Epithelial cell of prostate (primary cell): ENCODE data around the gene PLCH2.

Experiments
- DNase-seq: peaks from one replicate; pipeline ENCODE4 v3.0.0-alpha.2; 2011; ENCODE audit warnings: low read depth, low spot score
- H3K27ac ChIP-seq: fragments of 450-650 bp; 2 replicates; pipeline ENCODE4 v1.5.1; 2017; ENCODE audit warnings: mild to moderate bottlenecking

PLCH2 gene

GRCh38 chr1:2495026-2495425 is 18.9 kb downstream of the PLCH2 start:
- H3K27ac ChIP-seq = peak overlapping the region; percentile 52
- DNase-seq = no peak

- no peak for DNase-seq
- no peak overlapping the region for H3K27ac ChIP-seq
These were observed 19.5 kb downstream of the PLCH2 start for GRCh38 chr1:2495546-2495945.

DNA sequence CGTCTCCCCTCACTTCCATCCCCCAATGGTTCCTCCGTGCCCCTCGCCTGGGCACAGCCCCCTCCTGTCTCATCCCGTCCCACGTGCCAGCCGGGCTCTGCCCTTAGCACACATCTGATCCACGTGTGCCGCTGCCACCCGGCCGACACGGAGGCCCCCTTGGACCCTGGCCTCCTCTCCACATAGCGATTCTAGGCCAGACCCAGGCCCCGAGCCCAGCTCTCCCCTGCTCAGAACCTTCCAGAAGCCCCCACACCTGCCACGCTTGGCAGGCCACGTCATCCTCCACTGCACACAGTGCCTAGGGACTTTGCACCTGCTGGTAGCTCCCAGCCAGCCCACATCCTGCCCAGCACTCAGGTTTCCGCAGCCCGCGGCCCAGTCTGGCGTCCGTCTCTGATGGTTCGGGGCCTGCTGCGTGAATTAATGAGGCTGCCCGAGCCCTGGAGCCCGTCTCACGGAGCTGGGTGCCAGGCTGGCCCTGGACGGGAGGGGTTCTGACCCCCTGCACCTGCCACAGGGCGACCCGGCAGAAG is 20.1 kb downstream of the PLCH2 start:
- no peak for DNase-seq
- no peak overlapping the region for H3K27ac ChIP-seq

DNA sequence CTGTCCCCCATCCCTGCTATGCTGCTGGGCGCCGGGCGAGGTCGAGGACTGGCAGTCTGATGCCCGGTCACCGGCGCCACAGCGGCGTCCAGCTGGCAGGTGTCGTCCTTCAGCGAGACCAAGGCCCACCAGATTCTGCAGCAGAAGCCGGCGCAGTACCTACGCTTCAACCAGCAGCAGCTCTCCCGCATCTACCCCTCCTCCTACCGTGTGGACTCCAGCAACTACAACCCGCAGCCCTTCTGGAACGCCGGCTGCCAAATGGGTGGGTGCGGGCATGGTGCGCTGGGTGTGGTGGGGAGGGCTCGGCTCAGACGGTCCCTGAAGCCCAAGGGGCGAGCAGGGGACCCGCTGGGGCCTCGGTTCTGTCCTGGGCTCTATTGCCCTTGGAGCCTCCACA is 20.7 kb downstream of the PLCH2 start:
- DNase-seq = no peak
- H3K27ac ChIP-seq = no peak overlapping the region

DNA sequence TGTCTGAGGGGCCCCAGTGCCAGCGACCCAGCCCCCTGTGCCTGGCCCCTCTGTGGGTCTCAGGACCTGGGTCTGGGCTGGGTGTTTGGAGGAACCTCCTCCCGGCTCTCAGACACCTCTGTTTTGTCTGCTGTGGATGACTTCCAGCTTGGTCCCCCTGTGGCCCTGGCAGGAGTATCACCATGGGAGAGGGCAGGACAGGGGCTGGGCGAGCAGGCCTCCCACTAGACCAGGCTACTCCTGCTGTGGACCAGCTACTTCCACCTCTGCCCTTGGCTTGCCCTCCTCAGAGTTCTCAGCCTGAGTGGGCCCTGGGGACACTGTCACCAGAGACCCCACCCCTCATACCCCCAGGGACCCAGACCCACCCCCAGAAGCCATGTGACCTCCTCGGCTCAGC is 21.8 kb downstream of the PLCH2 start:
- DNase-seq = no peak
- no peak overlapping the region for H3K27ac ChIP-seq

DNA sequence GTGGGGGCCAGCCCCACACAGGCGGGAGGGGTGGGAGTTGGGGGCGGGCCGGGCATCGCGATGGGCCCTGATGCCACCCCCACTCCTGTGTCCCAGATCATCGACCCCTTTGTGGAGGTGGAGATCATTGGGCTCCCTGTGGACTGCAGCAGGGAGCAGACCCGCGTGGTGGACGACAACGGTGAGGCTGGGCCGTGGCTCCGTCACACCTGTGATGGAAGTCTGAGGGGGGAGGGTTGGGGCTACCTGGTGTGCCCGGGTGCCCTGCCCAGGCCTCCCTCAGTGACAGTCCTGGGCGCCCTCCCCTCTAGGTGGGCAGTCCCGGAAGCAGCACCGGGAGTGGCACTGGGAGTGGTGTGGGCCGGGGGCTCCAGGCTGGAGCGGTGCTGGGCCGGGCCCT is 22.6 kb downstream of the PLCH2 start:
- H3K27ac ChIP-seq = no peak overlapping the region
- DNase-seq = no peak

DNA sequence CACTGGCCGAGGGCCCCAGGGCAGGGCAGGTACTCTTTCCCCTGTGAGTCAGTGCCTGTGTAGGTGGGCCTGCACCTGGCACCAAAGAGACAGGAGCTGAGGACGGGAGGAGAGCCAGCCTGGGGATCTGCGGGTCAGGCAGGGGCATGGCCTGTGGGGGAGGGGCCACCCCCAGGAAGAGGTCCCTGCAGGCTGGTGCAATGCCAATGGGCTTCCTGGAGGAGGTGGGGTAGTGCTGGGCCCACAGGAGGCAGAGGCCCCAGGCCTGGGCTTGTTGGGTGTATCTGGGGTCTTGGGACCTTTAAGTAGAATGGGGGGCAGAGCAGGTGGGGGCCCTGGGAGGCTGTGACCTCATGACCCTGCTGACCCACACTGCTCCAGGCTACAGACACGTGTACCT is 23.2 kb downstream of the PLCH2 start:
- no peak for DNase-seq
- H3K27ac ChIP-seq = no peak overlapping the region

DNA sequence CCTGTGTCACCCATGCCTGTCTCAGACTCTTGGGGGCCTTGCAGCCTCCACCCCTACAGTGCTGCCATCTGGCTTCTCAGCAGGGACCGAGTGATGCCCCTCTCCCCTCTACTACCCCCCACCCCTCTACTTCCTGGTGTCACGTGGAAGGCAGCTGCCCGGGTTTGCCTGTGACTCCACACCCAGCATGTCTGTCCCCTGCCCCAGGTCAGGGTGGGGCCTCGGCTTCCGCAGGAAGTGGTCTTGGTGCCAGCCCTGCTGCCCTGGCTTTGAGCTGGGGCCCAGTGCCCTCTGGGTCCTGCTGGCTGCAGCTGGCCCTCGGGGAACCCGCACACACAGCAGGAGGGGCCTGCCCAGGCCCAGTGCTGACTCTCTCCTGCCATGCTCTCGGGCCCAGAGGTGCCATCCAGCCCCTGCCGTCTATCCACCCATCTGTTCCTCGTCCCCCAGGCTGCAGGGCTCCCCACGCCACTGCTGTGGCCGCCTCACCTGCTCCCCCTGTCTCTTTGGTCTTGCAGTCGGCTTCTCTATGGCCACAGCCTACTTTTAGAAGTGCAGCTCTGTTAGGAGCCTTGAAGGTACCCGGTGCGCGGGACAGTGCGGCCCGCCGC is 24.0 kb downstream of the PLCH2 start:
- no peak overlapping the region for H3K27ac ChIP-seq

GRCh38 chr1:2501041-2501819 is 25.1 kb downstream of the PLCH2 start:
- DNase-seq = no peak
- H3K27ac ChIP-seq = no peak overlapping the region

More for the DNA sequence above, 24.0 kb downstream of the PLCH2 start:
- no peak for DNase-seq

DNA sequence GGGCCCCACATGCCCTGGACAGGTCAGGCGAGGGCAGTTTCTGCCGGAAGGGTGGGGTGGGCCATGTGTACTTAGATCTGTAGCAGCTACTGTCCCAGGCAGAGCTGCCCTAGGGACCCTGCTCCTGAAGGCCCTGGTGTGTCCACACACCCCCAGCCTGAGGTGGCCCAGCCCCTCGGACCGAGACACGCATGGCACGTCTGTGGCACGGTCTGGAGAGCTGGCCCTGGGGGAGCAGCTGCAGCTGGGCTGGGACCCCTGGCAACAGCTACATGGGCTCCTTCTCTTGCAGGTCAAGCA is 25.7 kb downstream of the PLCH2 start:
- no peak for DNase-seq
- H3K27ac ChIP-seq = no peak overlapping the region

DNA sequence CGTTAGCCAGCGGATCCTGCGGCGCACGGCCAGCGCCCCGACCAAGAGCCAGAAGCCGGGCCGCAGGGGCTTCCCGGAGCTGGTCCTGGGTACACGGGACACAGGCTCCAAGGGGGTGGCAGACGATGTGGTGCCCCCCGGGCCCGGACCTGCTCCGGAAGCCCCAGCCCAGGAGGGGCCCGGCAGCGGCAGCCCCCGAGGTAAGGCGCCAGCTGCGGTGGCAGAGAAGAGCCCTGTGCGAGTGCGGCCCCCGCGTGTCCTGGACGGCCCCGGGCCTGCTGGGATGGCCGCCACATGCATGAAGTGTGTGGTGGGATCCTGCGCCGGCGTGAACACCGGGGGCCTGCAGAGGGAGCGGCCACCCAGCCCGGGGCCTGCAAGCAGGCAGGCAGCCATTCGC is 26.1 kb downstream of the PLCH2 start:
- DNase-seq = no peak
- no peak overlapping the region for H3K27ac ChIP-seq

DNA sequence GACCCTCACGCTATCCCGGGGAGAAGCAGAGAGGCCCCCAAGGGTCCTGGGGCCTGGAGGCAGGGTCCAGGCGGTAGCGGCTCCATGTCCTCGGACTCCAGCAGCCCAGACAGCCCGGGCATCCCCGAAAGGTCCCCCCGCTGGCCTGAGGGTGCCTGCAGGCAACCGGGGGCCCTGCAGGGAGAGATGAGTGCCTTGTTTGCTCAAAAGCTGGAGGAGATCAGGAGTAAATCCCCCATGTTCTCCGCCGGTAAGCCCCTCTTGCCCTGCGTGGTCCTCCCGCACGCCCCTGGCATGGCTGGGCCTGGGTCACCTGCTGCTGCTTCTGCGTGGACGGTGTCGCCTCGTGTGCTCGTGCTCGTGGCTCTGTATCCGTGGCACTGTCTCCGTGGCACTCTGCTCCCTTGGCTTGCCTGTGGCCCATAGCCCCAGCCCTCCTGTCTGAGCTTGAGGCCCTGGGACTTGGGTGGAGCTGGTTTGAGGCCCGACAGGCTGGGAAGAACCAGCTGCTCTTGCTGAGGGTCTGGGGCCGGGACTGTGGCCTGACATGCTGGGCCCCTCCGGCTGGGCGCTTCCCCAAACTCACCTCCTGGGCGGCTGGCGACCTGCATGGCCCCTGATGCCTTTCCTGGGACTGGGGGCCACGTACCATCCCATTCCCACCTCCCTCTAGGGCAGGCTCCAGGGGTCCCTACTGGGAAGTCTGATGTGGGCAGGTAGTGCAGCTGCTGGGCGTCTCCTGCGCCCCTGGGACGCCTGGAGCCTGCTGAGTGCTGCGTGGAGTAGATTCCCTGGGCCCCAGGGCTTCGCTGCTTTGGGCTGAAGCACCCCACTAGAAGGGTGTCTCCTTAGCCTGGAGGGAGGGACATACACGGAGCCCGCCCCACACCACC is 26.8 kb downstream of the PLCH2 start:
- no peak overlapping the region for H3K27ac ChIP-seq
- DNase-seq = no peak

- no peak for DNase-seq
These were observed 27.6 kb downstream of the PLCH2 start for GRCh38 chr1:2503554-2504224.

DNA sequence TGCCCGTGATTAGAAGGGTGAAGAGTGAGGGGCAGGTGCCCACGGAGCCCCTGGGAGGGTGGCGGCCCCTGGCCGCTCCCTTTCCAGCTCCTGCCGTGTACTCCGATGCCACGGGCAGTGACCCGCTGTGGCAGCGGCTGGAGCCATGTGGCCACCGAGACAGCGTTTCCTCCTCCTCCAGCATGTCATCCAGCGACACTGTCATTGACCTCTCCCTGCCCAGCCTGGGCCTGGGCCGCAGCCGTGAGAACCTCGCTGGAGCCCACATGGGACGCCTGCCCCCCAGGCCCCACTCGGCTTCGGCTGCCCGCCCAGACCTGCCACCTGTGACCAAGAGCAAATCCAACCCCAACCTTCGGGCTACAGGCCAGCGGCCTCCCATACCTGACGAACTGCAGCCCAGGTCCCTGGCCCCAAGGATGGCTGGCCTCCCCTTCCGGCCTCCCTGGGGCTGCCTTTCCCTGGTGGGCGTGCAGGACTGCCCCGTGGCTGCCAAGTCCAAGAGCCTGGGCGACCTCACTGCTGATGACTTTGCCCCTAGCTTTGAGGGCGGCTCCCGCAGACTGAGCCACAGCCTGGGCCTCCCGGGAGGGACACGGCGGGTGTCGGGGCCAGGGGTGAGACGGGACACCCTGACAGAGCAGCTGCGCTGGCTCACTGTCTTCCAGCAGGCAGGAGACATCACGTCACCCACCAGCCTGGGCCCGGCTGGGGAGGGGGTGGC is 28.3 kb downstream of the PLCH2 start:
- DNase-seq = no peak
- H3K27ac ChIP-seq = no peak overlapping the region

More at GRCh38 chr1:2503554-2504224, 27.6 kb downstream of the PLCH2 start:
- no peak overlapping the region for H3K27ac ChIP-seq

- H3K27ac ChIP-seq = no peak overlapping the region
- no peak for DNase-seq
These were observed 28.8 kb downstream of the PLCH2 start for GRCh38 chr1:2504949-2505272.

GRCh38 chr1:2505461-2505994 is 29.4 kb downstream of the PLCH2 start:
- H3K27ac ChIP-seq = no peak overlapping the region
- DNase-seq = no peak

DNA sequence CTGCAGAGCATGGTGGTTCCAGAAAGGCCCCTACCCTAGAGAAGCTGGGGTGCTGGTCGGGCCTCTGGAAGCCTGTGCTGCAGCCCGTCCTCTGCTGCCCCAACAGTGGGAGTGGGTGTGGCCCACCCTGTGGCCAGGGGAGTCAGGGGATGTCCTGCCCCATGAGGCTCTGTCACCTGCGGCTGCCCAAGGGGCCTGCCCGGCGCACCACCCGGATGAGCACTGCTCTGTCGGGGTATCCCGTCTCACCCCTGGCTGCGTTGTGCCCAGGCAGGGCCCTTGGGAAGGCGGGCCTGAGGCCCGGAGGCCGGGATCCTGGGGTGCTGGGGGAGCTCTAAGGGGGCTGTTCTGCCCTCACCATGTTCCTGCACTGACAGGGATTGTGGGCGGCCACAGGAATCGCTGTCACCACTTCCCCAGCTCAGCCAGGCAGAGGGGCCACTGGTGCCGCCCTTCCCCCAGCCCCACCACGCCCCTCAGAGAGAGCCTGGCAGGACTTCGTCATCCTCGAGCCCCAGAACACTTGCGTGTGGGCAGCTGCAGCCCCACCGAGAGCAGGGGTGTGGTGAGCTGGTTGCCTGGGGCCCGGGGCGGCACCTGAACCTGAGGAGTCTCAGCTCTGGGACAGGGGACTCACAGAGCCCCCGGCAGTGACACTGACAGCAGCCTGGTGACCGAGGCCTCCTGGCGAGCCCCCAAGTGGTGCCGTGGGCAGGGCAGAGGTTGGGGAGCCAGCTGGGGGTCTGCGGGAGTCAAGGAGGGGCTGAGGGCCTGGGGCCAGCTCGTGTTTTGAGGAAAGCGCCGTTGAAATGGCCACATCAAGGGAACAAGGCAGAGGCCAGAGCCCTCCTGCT is 30.1 kb downstream of the PLCH2 start:
- peak overlapping the region; percentile 6 for H3K27ac ChIP-seq
- no peak for DNase-seq

DNA sequence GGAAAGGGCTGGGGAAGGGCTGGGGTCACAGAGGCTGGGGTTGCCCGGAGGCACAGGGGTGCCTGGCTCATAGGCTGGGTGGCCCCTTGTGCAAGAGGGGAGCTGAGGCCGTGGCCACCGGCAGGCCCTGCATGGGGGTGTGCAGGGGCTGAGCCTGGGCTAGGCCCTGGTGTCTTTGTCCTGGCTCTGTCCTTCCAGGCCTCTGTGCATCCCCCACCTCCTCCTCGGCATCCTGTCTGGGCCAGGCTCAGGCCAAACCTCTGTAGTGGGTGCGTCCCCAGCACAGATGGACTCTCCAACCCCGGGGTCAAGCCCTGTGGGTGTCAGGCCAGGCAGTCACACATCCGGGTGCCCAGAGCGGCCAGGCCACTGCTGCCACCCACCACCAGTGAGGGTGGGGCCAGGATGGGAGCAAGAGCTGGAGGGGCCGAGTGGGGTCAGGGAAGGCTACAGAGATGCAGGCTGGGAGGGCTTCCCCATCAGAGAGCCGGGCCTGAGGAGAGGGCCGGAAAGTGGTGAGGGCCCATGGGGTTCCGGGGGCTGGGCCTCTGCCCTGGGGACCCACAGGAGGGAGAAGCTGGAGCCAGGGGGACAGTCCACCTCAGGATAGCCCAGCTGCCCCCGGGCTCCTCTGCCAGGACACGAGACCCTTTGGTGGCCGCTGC is 30.9 kb downstream of the PLCH2 start:
- DNase-seq = no peak
- no peak overlapping the region for H3K27ac ChIP-seq
